HepG2 (cell line): Measurements from ENCODE around the gene ADM5. TPM values are rescaled to one million over a fixed set of nuclear protein-coding genes. Genes with fewer than 3 reads are reported as not detected.
A peak's percentile ranks its signal among the peaks of the same experiment; 100 is the strongest.

Source experiments
- ATAC-seq: fragments of 200-7000 bp; cut with Tn5 transposase; 3 replicates; pipeline ENCODE4 v1.9.1; 2020; ENCODE audit warnings: mild to moderate bottlenecking, moderate library complexity
- BruUV-seq: library from RNA; stranded (reverse); fragments of 400-500 nt; replicated peaks from 2 replicates; lab custom pipeline; 2021; lab: Mats Ljungman, UMichigan
- CTCF ChIA-PET: fragments of 300-600 bp; formaldehyde crosslinking; extraction: SDS; loops from one replicate; lab custom pipeline; 2021; ENCODE audit warnings: low total read pairs, inconsistent platforms, low intra/inter-chr PET ratio; lab: Yijun Ruan, JAX
- POLR2A ChIA-PET: fragments of 350-600 bp; sonication (Branson Sonifier 250); formaldehyde crosslinking; loops from one replicate; lab custom pipeline; 2020; ENCODE audit warnings: antibody characterized with exemption, inconsistent platforms; lab: Yijun Ruan, JAX
- DNase-seq: peaks from one replicate; pipeline ENCODE4 v3.0.0-alpha.2; 2015; ENCODE audit warnings: low spot score
- FAIRE-seq: peaks from 3 replicates; lab custom pipeline; 2011; peaks lifted over from hg19 to GRCh38; lab: Jason Lieb, UNC
- H2AFZ ChIP-seq: one replicate; pipeline ENCODE4 v1.6.1; 2011; ENCODE audit warnings: low read length, inconsistent platforms
- H3K27ac ChIP-seq: fragments of 300-600 bp; 3 replicates; pipeline ENCODE4 v1.8.0; 2011; ENCODE audit warnings: mixed run types, mild to moderate bottlenecking, mixed read lengths, low read length, inconsistent platforms; ENCODE audit not compliant: insufficient read depth; ENCODE audit errors: extremely low read length
- H3K27me3 ChIP-seq, 2 experiments: fragments of 200-600 bp in 1 of 2; 2 replicates in 1 of 2; 3 replicates in 1 of 2; pipeline versions ENCODE4 v1.6.0 to v1.8.0; 2011; ENCODE audit warnings: low read length in 2 of 2, mild to moderate bottlenecking in 2 of 2, moderate library complexity in 2 of 2, inconsistent platforms in 1 of 2; ENCODE audit not compliant: insufficient read depth in 2 of 2, control insufficient read depth in 1 of 2
- H3K36me3 ChIP-seq, 2 experiments: fragments of 200-600 bp in 1 of 2; replicated peaks in 1 of 2; 2 replicates in 1 of 2; 3 replicates in 1 of 2; pipeline versions ENCODE4 v1.5.1 to v1.8.0; 2011; ENCODE audit warnings: low read length in 2 of 2, inconsistent platforms in 1 of 2; ENCODE audit not compliant: insufficient read depth in 2 of 2, control insufficient read depth in 1 of 2
- H3K4me1 ChIP-seq: 2 replicates; pipeline ENCODE4 v1.5.1; 2012; ENCODE audit warnings: low read length, inconsistent platforms; ENCODE audit not compliant: insufficient read depth
- H3K4me2 ChIP-seq: 2 replicates; pipeline ENCODE4 v1.6.0; 2011; ENCODE audit warnings: low read depth, low read length, inconsistent platforms
- H3K4me3 ChIP-seq, 3 experiments: fragments of 200-600 bp in 1 of 3; sonication (generic), shearing (Covaris generic) in 1 of 3; replicated peaks in 1 of 3; 2 replicates each; pipeline ENCODE4 v1.5.1; 2011 to 2016; ENCODE audit warnings: low read length in 3 of 3, inconsistent platforms in 2 of 3, low read depth in 2 of 3, mild to moderate bottlenecking in 2 of 3, control low read depth in 1 of 3, mixed read lengths in 1 of 3; ENCODE audit not compliant: insufficient read depth in 1 of 3
- H3K79me2 ChIP-seq: one replicate; pipeline ENCODE4 v1.6.1; 2011; ENCODE audit warnings: low read length, inconsistent platforms; ENCODE audit not compliant: insufficient read depth
- H3K9ac ChIP-seq: 2 replicates; pipeline ENCODE4 v1.6.0; 2011; ENCODE audit warnings: mild to moderate bottlenecking, low read depth, low read length, inconsistent platforms; ENCODE audit not compliant: insufficient read depth
- H3K9me3 ChIP-seq: 2 replicates; pipeline ENCODE4 v1.5.1; 2012; ENCODE audit warnings: mild to moderate bottlenecking, low read length
- H4K20me1 ChIP-seq: 2 replicates; pipeline ENCODE4 v1.6.0; 2011; ENCODE audit warnings: inconsistent platforms, mild to moderate bottlenecking, low read length, moderate library complexity; ENCODE audit not compliant: insufficient read depth
- AGO2 ChIP-seq: fragments of 200-400 bp; formaldehyde crosslinking; optimal IDR thresholded peaks from 2 replicates; pipeline ENCODE3; 2017; ENCODE audit warnings: mild to moderate bottlenecking, low read depth, low read length, moderate library complexity
- KLF9 ChIP-seq: IDR thresholded peaks from 2 replicates; pipeline ENCODE4 v1.6.1; 2016; ENCODE audit warnings: low read depth
- KMT2B ChIP-seq: IDR thresholded peaks from 2 replicates; pipeline ENCODE4 v1.6.1; 2016; ENCODE audit warnings: missing genetic modification reagents, missing compliant biosample characterization
- MLLT10 ChIP-seq: sonication (generic); formaldehyde crosslinking; IDR thresholded peaks from 2 replicates; pipeline ENCODE4 v1.4.0; 2020; ENCODE audit warnings: missing genetic modification reagents
- RBM22 ChIP-seq: fragments of 200-400 bp; formaldehyde crosslinking; optimal IDR thresholded peaks from 2 replicates; pipeline ENCODE3; 2017; ENCODE audit warnings: mild to moderate bottlenecking, low read length, moderate library complexity
- ZFP36L1 ChIP-seq: sonication (generic); formaldehyde crosslinking; IDR thresholded peaks from 2 replicates; pipeline ENCODE4 v1.8.0; 2022; ENCODE audit warnings: mild to moderate bottlenecking, missing genetic modification reagents, moderate library complexity
- ZNF230 ChIP-seq: sonication (generic); formaldehyde crosslinking; IDR thresholded peaks from 2 replicates; pipeline ENCODE4 v1.4.0; 2020; ENCODE audit warnings: mild to moderate bottlenecking, missing genetic modification reagents
- ZNF660 ChIP-seq: sonication (generic); formaldehyde crosslinking; IDR thresholded peaks from 2 replicates; pipeline ENCODE4 v1.5.1; 2020; ENCODE audit warnings: mild to moderate bottlenecking, low read depth, missing genetic modification reagents, borderline replicate concordance
- ZNF724P ChIP-seq: sonication (generic); formaldehyde crosslinking; IDR thresholded peaks from 2 replicates; pipeline ENCODE4 v1.8.0; 2022; ENCODE audit warnings: missing genetic modification reagents, borderline replicate concordance
- WGBS: methylation state at CpG from one replicate; pipeline ENCODE4 v1.1.6; 2017; ENCODE audit warnings: low lambda C conversion rate; 5-methylcytosine and 5-hydroxymethylcytosine counted together
- in situ Hi-C: cut with HindIII; loops from 2 replicates; pipeline ENCODE4 v1.10.0; 2017; ENCODE audit warnings: low pct_unique_long_range_greater_than_20kb; ENCODE audit not compliant: extremely low pct_ligation_motif_present
- intact Hi-C: fragments of 100-400 bp; cut with micrococcal nuclease; formaldehyde crosslinking; loops from one replicate; pipeline ENCODE4 v1.10.0; 2022; ENCODE audit not compliant: unreplicated experiment
- polyA plus RNA-seq, 8 experiments: library from polyadenylated mRNA; depleted of rRNA in 3 of 8; stranded (reverse) in 7 of 8; unstranded in 1 of 8; fragments of >200 nt; fragmentation: Illumina TruSeq in 4 of 8; extraction: Trizol in 4 of 8; gene quantifications; 2 replicates each; pipeline versions ENCODE4 v1.2.1 to v1.2.3, GENCODE V29; 2011 to 2016; ENCODE audit warnings: low read depth in 4 of 8, missing spikeins in 1 of 8, mixed read lengths in 1 of 8; ENCODE audit not compliant: insufficient read depth in 1 of 8
- total RNA-seq, 5 experiments: library from RNA; depleted of rRNA; stranded (reverse); fragments of >200 nt; fragmentation: Illumina TruSeq; extraction: Trizol; gene quantifications; 2 replicates each; pipeline ENCODE4 v1.2.3, GENCODE V29; 2016; ENCODE audit warnings: low read depth in 1 of 5
- TF ChIP-seq, protein P1 (sequence below): sonication (generic); formaldehyde crosslinking; IDR thresholded peaks from 2 replicates; pipeline ENCODE4 v1.4.0; 2020; ENCODE audit warnings: missing genetic modification reagents

The ADM5 gene
- total and polyA plus RNA-seq, 2 of the 13 experiments (the other 11 are each of a cell fraction or from before 2014, with no cell fraction given) = 2.7 to 4.1 TPM

DNA sequence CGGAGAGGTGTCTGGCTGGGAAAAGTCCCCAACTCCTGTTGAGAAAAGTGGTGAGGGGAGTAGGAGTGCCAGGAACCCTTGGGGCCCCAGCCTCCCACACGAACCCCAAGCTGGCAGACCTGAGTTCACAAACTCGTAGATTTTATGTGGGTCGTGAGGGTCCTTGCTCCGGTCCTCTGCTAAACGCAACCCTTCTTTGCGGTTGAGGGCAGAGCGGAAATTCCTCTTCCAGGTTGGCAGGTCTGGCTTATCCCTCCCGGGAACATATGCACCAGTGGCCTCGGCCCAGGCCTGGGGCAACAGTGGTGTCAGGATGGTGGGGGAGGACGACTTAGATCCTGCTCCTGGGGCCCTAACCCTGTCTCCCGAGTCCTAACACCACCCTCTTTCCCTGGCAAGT, 26.2 kb upstream of the ADM5 start:
- peaks cover 27% of the 10 kb centered on the region for H3K4me1 ChIP-seq
- CTCF ChIA-PET = no interaction called here
- TF ChIP-seq ZFP36L1 (CRISPR knock-in tag) (no peak), RBM22 (peak; percentile 34), KMT2B (CRISPR knock-in tag) (no peak), MLLT10 (CRISPR knock-in tag) (no peak), ZNF230 (CRISPR knock-in tag) (no peak), ZNF724P (no peak), ZNF660 (CRISPR knock-in tag) (no peak), AGO2 (peak; percentile 66), KLF9 (CRISPR knock-in tag) (no peak)
- TF ChIP-seq, protein P1, sequence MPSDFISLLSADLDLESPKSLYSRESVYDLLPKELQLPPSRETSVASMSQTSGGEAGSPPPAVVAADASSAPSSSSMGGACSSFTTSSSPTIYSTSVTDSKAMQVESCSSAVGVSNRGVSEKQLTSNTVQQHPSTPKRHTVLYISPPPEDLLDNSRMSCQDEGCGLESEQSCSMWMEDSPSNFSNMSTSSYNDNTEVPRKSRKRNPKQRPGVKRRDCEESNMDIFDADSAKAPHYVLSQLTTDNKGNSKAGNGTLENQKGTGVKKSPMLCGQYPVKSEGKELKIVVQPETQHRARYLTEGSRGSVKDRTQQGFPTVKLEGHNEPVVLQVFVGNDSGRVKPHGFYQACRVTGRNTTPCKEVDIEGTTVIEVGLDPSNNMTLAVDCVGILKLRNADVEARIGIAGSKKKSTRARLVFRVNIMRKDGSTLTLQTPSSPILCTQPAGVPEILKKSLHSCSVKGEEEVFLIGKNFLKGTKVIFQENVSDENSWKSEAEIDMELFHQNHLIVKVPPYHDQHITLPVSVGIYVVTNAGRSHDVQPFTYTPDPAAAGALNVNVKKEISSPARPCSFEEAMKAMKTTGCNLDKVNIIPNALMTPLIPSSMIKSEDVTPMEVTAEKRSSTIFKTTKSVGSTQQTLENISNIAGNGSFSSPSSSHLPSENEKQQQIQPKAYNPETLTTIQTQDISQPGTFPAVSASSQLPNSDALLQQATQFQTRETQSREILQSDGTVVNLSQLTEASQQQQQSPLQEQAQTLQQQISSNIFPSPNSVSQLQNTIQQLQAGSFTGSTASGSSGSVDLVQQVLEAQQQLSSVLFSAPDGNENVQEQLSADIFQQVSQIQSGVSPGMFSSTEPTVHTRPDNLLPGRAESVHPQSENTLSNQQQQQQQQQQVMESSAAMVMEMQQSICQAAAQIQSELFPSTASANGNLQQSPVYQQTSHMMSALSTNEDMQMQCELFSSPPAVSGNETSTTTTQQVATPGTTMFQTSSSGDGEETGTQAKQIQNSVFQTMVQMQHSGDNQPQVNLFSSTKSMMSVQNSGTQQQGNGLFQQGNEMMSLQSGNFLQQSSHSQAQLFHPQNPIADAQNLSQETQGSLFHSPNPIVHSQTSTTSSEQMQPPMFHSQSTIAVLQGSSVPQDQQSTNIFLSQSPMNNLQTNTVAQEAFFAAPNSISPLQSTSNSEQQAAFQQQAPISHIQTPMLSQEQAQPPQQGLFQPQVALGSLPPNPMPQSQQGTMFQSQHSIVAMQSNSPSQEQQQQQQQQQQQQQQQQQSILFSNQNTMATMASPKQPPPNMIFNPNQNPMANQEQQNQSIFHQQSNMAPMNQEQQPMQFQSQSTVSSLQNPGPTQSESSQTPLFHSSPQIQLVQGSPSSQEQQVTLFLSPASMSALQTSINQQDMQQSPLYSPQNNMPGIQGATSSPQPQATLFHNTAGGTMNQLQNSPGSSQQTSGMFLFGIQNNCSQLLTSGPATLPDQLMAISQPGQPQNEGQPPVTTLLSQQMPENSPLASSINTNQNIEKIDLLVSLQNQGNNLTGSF = no peak
- TF ChIP-seq, all 625 proteins: peak for 2
- H3K27me3 ChIP-seq = no peaks in the 10 kb centered on the region; a peak in 1 of 5 replicates
- peaks cover 11 to 48% of the 10 kb centered on the region in 2 experiments for H3K36me3 ChIP-seq
- peaks cover 30% of the 10 kb centered on the region for H3K79me2 ChIP-seq
- H4K20me1 ChIP-seq = peaks cover 5% of the 10 kb centered on the region; the same call in 1 of the 2 replicates
- FAIRE-seq (no peak), DNase-seq (no peak), ATAC-seq (no peak)
- intact Hi-C loops = no loop called here
- H3K27ac ChIP-seq = no peak overlapping the region
- no peak overlapping the region for H3K4me3 ChIP-seq
- no peaks in the 10 kb centered on the region for H3K9me3 ChIP-seq
- no peak overlapping the region for H2AFZ ChIP-seq
- POLR2A ChIA-PET = interaction anchor here (1.4 to 5.7 kb wide), 3 partner anchors 9 to 21 kb away, joined by 4 to 92 read pairs (median 24); partner anchors contain the start of genes RRAS and SCAF1
- no peak overlapping the region for H3K9ac ChIP-seq
- H3K4me2 ChIP-seq = no peak overlapping the region
- BruUV-seq = no TSS peak
- in situ Hi-C loops = no loop called here
- WGBS = 96% methylated on average over 11 of the region's 12 CpGs
